HG03175 (cell line): ENCODE measurements around the gene OR2T27.
A peak's percentile ranks its signal among the peaks of the same experiment; 100 is the strongest.
"Not testable (repeated sequence)": the region's sequence is repeated elsewhere in the genome, so short reads cannot be mapped to it uniquely, and the experiment has no call there.

ENCODE experiments used
- ATAC-seq: cut with Tn5 transposase; IDR thresholded peaks from one replicate; pipeline ENCODE4 v1.9.1; 2021; ENCODE audit warnings: mild to moderate bottlenecking, moderate library complexity; ENCODE audit not compliant: unreplicated experiment

OR2T27 gene

GRCh38 chr1:248655354-248655753, at the start of gene OR2T27:
Gene OR2T27, minus strand, starts transcription at chr1:248655528. Its CDS starts 4,644 bp downstream, at chr1:248650884.
- ATAC-seq = not testable (repeated sequence)

GRCh38 chr1:248704606-248705005, 49.3 kb upstream of the OR2T27 start:
- no peak for ATAC-seq

- no peak for ATAC-seq
These were observed 48.3 kb upstream of the OR2T27 start for GRCh38 chr1:248703674-248704073.

GRCh38 chr1:248702714-248703113, 47.4 kb upstream of the OR2T27 start, which contains the start of gene OR14I1:
Gene OR14I1, minus strand, starts transcription at chr1:248702766.
- no peak for ATAC-seq

GRCh38 chr1:248699099-248699498, 43.8 kb upstream of the OR2T27 start:
- no peak for ATAC-seq

GRCh38 chr1:248697907-248698306, 42.6 kb upstream of the OR2T27 start:
- ATAC-seq = no peak

- no peak for ATAC-seq
These were observed 41.4 kb upstream of the OR2T27 start for GRCh38 chr1:248696774-248697173.

GRCh38 chr1:248696261-248696660, 40.9 kb upstream of the OR2T27 start:
- no peak for ATAC-seq

GRCh38 chr1:248695451-248696132, 40.3 kb upstream of the OR2T27 start:
- ATAC-seq = no peak

- ATAC-seq = no peak
These were observed 36.3 kb upstream of the OR2T27 start for GRCh38 chr1:248691567-248692155.

- peak; percentile 57 for ATAC-seq
These were observed 33.4 kb upstream of the OR2T27 start for GRCh38 chr1:248688527-248689298.

GRCh38 chr1:248686815-248687214, 31.5 kb upstream of the OR2T27 start:
- ATAC-seq = peak; percentile 90

GRCh38 chr1:248681651-248682050, 26.3 kb upstream of the OR2T27 start:
- no peak for ATAC-seq

GRCh38 chr1:248670003-248670402, 14.7 kb upstream of the OR2T27 start:
- no peak for ATAC-seq

GRCh38 chr1:248663453-248664328, 8.4 kb upstream of the OR2T27 start:
- peak; percentile 98 for ATAC-seq

GRCh38 chr1:248656797-248657196, 1.5 kb upstream of the OR2T27 start:
- ATAC-seq = not testable (repeated sequence)

- ATAC-seq = not testable (repeated sequence)
These were observed 6.4 kb downstream of the OR2T27 start for GRCh38 chr1:248648770-248649536.

- ATAC-seq = not testable (repeated sequence)
These were observed 10.2 kb downstream of the OR2T27 start, which contains the start of gene OR2T35 for GRCh38 chr1:248645178-248645577. Gene OR2T35, minus strand, starts transcription at chr1:248645278. Its CDS starts 6,020 bp downstream, at chr1:248639258.

- peak; percentile 57 for ATAC-seq
These were observed 12.2 kb downstream of the OR2T27 start for GRCh38 chr1:248642971-248643651.
